ENCODE data around the gene ETNK2. TPM values are rescaled to one million over a fixed set of nuclear protein-coding genes. Genes with fewer than 3 reads are reported as not detected.

The ETNK2 gene
- total and polyA plus RNA-seq, 4 donors, result 24.5 to 119 (median 78.8) TPM

DNA sequence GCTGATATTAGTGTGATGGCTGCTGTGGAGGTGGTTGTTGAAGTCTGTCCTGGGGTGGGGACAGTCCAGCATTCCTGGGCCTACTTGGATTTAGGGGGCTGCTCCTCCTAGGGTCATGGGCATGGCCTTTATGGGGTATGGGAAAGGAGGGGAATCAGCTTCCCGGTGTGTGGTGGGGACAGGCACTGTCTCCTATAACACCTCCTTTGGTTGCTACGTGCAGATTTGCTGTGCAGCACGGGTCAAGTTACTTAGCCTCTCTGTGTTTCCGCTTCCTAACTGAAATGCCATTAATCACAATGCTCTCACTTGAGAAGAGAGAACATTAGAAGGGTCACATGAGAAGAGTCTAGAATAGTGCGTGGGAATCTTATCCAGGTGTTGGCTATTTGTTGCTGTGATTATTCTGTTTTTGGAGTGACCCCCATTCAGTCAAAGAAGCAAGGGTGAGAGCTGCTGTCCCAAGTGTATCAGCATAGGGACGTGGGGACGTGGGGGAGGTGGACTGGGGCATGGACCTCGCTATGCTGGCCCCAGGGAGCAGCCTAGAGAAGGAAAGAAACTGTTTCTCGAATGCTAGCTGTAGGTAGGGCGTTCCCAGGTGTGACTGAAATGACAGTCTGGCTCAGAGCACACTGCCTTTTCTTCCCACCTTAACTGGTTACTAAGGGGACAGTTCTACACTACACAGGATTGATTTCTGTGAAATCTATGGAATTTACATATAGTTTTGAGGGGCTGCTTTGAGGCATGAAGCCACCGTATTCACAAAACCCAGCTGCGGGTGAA, 59.0 kb downstream of the ETNK2 start:
- DNase-seq (ENCODE audit: low spot score), result no peak
- Histone ChIP-seq H3K27ac (ENCODE audit: low read depth in 1 of 2, low read length in 2 of 2) (peak overlapping the region; percentile 83), H3K9ac (ENCODE audit: low read depth in 1 of 2, low read length in 2 of 2) (no peak overlapping the region), H3K4me3 (ENCODE audit: low read depth in 1 of 3, low read length in 3 of 3) (no peak overlapping the region), H3K36me3 (ENCODE audit: control insufficient read depth in 4 of 4, insufficient read depth in 3 of 4, low read depth in 1 of 4, low read length in 3 of 4) (no peaks in the 10 kb centered on the region), H3K9me3 (ENCODE audit: control insufficient read depth in 4 of 4, low read length in 3 of 4) (no peaks in the 10 kb centered on the region), H3K4me1 (ENCODE audit: control insufficient read depth in 4 of 4, insufficient read depth in 4 of 4, low read length in 3 of 4) (peaks cover 4 to 49% (median 26%) of the 10 kb centered on the region in 4 donors), H3K27me3 (ENCODE audit: control insufficient read depth in 4 of 4, insufficient read depth in 4 of 4, low read length in 3 of 4) (no peaks in the 10 kb centered on the region)
- 52% methylated on average over 12 of the region's 12 CpGs for WGBS
- no peak for TF ChIP-seq HNF4A (conservative IDR thresholded peaks at IDR 0.05)
- TF ChIP-seq EGR1 (IDR thresholded peaks at IDR 0.05; ENCODE audit: low read depth in 2 of 2), result no peak
- TF ChIP-seq YY1 (IDR thresholded peaks at IDR 0.05), result no peak
- TF ChIP-seq HNF4G (IDR thresholded peaks at IDR 0.05), result no peak
- TF ChIP-seq, protein P1, sequence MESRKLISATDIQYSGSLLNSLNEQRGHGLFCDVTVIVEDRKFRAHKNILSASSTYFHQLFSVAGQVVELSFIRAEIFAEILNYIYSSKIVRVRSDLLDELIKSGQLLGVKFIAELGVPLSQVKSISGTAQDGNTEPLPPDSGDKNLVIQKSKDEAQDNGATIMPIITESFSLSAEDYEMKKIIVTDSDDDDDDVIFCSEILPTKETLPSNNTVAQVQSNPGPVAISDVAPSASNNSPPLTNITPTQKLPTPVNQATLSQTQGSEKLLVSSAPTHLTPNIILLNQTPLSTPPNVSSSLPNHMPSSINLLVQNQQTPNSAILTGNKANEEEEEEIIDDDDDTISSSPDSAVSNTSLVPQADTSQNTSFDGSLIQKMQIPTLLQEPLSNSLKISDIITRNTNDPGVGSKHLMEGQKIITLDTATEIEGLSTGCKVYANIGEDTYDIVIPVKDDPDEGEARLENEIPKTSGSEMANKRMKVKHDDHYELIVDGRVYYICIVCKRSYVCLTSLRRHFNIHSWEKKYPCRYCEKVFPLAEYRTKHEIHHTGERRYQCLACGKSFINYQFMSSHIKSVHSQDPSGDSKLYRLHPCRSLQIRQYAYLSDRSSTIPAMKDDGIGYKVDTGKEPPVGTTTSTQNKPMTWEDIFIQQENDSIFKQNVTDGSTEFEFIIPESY (IDR thresholded peaks at IDR 0.05), result no peak

DNA sequence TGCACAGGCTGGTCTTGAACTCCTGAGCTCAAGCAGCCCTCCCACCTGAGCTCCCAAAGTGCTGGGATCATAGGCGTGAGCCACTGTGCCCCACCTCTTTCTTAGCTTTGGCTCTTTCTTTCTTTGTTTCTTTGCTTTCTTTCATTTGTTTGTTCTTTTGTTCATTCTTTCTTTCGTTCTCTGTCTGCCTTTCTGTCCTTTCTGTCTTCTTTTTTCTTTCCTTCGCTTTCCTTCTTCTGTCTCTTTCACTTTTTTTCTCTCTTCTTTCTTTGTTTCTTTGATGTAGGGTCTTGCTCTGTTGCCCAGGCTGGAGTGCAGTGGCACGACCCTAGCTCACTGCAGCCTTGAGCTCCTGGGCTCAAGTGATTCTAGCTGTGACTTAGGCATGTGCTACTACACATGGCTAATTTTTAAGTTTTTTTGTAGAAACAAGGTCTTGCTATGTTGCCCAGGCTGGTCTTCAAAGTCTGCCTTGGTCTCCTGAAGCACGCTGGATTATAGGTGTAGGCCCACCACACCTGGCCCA, 60.0 kb downstream of the ETNK2 start:
- Histone ChIP-seq H3K27me3 (ENCODE audit: control insufficient read depth in 4 of 4, insufficient read depth in 4 of 4, low read length in 3 of 4) (no peaks in the 10 kb centered on the region), H3K9me3 (ENCODE audit: control insufficient read depth in 4 of 4, low read length in 3 of 4) (no peaks in the 10 kb centered on the region), H3K4me3 (ENCODE audit: low read depth in 1 of 3, low read length in 3 of 3) (no peak overlapping the region), H3K9ac (ENCODE audit: low read depth in 1 of 2, low read length in 2 of 2) (no peak overlapping the region), H3K36me3 (ENCODE audit: control insufficient read depth in 4 of 4, insufficient read depth in 3 of 4, low read depth in 1 of 4, low read length in 3 of 4) (no peaks in the 10 kb centered on the region), H3K27ac (ENCODE audit: low read depth in 1 of 2, low read length in 2 of 2) (peak overlapping the region in 1 of 2 donors; percentile 4), H3K4me1 (ENCODE audit: control insufficient read depth in 4 of 4, insufficient read depth in 4 of 4, low read length in 3 of 4) (peaks cover 8 to 59% (median 34%) of the 10 kb centered on the region in 4 donors)
- 90% methylated on average over 5 of the region's 5 CpGs for WGBS
- no peak for DNase-seq (ENCODE audit: low spot score)
- TF ChIP-seq HNF4G (IDR thresholded peaks at IDR 0.05), result no peak
- TF ChIP-seq, protein P2, sequence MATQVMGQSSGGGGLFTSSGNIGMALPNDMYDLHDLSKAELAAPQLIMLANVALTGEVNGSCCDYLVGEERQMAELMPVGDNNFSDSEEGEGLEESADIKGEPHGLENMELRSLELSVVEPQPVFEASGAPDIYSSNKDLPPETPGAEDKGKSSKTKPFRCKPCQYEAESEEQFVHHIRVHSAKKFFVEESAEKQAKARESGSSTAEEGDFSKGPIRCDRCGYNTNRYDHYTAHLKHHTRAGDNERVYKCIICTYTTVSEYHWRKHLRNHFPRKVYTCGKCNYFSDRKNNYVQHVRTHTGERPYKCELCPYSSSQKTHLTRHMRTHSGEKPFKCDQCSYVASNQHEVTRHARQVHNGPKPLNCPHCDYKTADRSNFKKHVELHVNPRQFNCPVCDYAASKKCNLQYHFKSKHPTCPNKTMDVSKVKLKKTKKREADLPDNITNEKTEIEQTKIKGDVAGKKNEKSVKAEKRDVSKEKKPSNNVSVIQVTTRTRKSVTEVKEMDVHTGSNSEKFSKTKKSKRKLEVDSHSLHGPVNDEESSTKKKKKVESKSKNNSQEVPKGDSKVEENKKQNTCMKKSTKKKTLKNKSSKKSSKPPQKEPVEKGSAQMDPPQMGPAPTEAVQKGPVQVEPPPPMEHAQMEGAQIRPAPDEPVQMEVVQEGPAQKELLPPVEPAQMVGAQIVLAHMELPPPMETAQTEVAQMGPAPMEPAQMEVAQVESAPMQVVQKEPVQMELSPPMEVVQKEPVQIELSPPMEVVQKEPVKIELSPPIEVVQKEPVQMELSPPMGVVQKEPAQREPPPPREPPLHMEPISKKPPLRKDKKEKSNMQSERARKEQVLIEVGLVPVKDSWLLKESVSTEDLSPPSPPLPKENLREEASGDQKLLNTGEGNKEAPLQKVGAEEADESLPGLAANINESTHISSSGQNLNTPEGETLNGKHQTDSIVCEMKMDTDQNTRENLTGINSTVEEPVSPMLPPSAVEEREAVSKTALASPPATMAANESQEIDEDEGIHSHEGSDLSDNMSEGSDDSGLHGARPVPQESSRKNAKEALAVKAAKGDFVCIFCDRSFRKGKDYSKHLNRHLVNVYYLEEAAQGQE (IDR thresholded peaks at IDR 0.05), result no peak
- TF ChIP-seq, protein P1 (IDR thresholded peaks at IDR 0.05), result no peak
- no peak for TF ChIP-seq HNF4A (conservative IDR thresholded peaks at IDR 0.05)
- no peak for TF ChIP-seq RAD21 (IDR thresholded peaks at IDR 0.05)
- TF ChIP-seq YY1 (IDR thresholded peaks at IDR 0.05), result no peak
- no peak for TF ChIP-seq TAF1 (conservative IDR thresholded peaks at IDR 0.05)
- TF ChIP-seq SP1 (IDR thresholded peaks at IDR 0.05), result no peak
- TF ChIP-seq, protein P3, sequence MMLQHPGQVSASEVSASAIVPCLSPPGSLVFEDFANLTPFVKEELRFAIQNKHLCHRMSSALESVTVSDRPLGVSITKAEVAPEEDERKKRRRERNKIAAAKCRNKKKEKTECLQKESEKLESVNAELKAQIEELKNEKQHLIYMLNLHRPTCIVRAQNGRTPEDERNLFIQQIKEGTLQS (IDR thresholded peaks at IDR 0.05), result no peak
- no peak for TF ChIP-seq JUND (IDR thresholded peaks at IDR 0.05)
- no peak for TF ChIP-seq FOXA2 (IDR thresholded peaks at IDR 0.05)
- no peak for TF ChIP-seq FOXA1 (IDR thresholded peaks at IDR 0.05)
- TF ChIP-seq, protein P4, sequence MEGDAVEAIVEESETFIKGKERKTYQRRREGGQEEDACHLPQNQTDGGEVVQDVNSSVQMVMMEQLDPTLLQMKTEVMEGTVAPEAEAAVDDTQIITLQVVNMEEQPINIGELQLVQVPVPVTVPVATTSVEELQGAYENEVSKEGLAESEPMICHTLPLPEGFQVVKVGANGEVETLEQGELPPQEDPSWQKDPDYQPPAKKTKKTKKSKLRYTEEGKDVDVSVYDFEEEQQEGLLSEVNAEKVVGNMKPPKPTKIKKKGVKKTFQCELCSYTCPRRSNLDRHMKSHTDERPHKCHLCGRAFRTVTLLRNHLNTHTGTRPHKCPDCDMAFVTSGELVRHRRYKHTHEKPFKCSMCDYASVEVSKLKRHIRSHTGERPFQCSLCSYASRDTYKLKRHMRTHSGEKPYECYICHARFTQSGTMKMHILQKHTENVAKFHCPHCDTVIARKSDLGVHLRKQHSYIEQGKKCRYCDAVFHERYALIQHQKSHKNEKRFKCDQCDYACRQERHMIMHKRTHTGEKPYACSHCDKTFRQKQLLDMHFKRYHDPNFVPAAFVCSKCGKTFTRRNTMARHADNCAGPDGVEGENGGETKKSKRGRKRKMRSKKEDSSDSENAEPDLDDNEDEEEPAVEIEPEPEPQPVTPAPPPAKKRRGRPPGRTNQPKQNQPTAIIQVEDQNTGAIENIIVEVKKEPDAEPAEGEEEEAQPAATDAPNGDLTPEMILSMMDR (IDR thresholded peaks at IDR 0.05; ENCODE audit: low read depth, low read length, missing input control), result no peak
- TF ChIP-seq, protein P5, sequence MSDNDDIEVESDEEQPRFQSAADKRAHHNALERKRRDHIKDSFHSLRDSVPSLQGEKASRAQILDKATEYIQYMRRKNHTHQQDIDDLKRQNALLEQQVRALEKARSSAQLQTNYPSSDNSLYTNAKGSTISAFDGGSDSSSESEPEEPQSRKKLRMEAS (IDR thresholded peaks at IDR 0.05), result no peak
- TF ChIP-seq RXRA (IDR thresholded peaks at IDR 0.05), result no peak
- no peak for TF ChIP-seq NR2F2 (IDR thresholded peaks at IDR 0.05)
